Epithelial cell of proximal tubule (primary cell): Measurements from ENCODE around the gene SLC35F2. TPM values are rescaled to one million over a fixed set of nuclear protein-coding genes. Genes with fewer than 3 reads are reported as not detected.

Source experiments
- DNase-seq: peaks from one replicate; pipeline ENCODE4 v3.0.0-alpha.2; 2011; ENCODE audit warnings: low read depth
- H3K4me3 ChIP-seq: 2 replicates; pipeline ENCODE4 v1.5.1; 2011; ENCODE audit warnings: low read depth, mild to moderate bottlenecking, low read length
- total RNA-seq: library from RNA; depleted of rRNA; stranded (reverse); fragments of >200 nt; gene quantifications from 2 replicates; pipeline ENCODE4 v1.2.3, GENCODE V29; 2015
- TF ChIP-seq, protein P1 (sequence below): conservative IDR thresholded peaks from 2 replicates; pipeline ENCODE4 v1.5.1; 2012; ENCODE audit warnings: low read depth, mild to moderate bottlenecking, low read length

Gene SLC35F2
- total RNA-seq, 1 donor from 2014 or later, result 41.2 TPM

DNA sequence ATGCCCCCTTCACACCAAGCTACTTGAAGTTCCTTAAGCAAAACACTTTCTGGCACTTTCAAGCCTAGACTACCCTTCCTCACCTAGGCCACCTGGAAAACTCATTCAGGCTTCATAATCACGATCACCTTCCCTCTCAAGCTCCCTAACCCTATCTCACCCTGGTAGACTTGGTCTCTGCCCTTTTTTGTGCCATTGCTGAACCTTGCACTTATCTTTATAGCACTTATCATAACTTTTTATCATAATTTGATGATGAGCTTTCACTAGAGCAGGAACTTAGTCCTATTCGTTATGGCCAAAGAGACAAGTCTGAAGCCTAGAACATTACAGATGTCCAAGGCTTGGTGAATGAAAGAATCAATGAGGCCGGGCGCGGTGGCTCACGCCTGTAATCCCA is 5.5 kb downstream of the SLC35F2 start:
- DNase-seq, result no peak
- TF ChIP-seq, protein P1, sequence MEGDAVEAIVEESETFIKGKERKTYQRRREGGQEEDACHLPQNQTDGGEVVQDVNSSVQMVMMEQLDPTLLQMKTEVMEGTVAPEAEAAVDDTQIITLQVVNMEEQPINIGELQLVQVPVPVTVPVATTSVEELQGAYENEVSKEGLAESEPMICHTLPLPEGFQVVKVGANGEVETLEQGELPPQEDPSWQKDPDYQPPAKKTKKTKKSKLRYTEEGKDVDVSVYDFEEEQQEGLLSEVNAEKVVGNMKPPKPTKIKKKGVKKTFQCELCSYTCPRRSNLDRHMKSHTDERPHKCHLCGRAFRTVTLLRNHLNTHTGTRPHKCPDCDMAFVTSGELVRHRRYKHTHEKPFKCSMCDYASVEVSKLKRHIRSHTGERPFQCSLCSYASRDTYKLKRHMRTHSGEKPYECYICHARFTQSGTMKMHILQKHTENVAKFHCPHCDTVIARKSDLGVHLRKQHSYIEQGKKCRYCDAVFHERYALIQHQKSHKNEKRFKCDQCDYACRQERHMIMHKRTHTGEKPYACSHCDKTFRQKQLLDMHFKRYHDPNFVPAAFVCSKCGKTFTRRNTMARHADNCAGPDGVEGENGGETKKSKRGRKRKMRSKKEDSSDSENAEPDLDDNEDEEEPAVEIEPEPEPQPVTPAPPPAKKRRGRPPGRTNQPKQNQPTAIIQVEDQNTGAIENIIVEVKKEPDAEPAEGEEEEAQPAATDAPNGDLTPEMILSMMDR, result no peak
- H3K4me3 ChIP-seq, result no peak overlapping the region

DNA sequence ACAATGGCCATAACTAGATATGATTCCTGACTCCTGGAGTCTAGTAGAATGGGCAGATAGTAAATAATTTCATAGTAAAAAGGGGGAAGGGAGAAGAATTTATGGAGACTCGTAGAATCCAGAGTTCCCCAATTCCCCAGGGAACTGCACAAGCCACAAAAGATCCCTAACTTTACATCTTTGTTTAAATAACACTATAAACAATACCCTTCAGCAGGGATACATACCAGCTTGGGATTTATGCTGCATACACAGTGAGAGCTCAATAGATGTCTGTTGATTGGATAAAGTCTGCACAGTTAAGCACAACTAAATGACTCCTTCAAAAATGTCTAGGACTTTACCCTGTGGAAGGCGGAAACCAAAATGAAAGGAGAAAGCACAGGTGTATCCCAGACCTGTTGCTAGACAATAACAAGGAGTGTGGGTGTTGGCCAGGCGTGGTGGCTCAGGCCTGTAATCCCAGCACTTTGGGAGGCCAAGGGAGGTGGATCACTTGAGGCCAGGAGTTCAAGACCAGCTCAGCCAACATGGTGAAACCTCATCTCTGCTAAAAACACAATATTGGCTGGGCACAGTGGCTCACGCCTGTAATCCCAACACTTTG is 6.8 kb downstream of the SLC35F2 start:
- H3K4me3 ChIP-seq, result no peak overlapping the region
- no peak for DNase-seq
- TF ChIP-seq, protein P1, result no peak

DNA sequence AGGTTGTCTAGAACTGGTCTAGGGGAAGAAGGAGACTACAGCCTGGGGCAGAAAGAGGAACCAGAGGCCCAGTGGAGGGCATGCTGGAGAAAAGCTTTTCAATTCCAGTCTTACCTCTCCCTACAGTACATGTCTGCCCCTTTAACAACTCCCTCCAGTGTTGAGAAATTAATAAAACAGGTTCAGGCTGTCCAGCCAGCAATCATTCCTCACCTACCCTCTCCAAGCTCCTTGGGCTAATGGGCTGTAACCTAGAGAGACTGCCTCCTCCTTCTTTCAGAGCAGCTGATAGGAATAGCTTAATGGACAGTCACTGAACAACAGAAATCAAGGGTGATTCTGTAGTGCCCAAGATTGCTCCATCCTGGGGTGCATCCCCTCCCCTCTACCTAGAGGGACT is 8.8 kb downstream of the SLC35F2 start:
- DNase-seq, result no peak
- TF ChIP-seq, protein P1, result peak; percentile 21
- no peak overlapping the region for H3K4me3 ChIP-seq

DNA sequence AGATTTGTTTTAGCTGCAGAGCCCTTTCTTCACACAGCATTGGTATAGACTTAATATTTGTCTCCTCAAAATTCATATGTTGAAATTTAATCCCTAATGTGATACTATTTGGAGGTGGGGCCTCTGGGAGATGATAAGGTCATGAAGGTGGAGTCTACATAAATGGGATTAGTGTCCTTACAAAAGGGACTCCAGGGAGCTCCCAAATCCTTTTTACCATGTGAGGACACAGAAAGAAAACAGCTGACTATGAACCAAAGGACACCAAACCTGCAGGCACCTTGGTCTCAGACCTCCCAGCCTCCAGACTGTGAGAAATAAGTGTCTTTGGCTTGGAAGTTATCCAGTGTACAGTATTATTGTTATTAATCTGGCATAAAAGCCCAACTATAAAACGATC is 10.2 kb downstream of the SLC35F2 start:
- H3K4me3 ChIP-seq, result no peak overlapping the region
- DNase-seq, result no peak
- TF ChIP-seq, protein P1, result no peak

DNA sequence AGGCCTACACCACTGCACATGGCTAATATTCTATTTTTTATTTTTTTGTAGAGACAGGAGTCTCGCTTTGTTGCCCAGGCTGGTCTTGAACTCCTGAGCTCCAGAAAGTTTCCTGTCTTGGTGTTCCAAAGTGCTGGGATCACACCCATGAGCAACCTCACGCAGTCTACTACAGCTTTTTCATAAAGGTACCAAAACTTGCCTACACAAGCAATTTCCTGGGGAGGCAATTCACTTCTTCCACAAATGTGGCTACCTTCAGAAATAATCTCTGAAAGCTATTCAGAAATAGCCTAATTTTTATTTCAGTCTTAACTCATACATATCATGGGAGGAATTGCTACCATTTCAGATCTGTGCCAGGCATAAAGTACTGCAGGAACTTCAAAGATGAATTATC is 11.4 kb downstream of the SLC35F2 start:
- no peak for DNase-seq
- no peak overlapping the region for H3K4me3 ChIP-seq
- TF ChIP-seq, protein P1, result no peak

DNA sequence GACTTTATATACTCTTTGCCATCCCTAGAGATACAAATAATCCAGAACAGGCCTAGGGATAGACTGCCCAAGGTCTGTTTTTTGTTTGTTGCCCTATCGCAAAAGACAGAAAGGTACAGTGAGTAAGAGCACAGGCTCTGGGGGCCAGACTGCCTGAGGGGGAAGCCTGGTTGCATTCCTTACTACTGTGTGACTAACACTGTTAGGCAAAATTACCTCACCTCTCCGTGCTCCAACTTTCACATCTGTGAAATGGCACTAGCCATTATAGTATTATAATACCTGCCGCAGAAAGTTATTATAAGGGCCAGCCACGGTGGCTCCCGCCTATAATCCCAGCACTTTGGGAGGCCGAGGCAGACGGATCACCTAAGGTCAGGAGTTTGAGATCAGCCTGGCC is 14.5 kb downstream of the SLC35F2 start:
- no peak for DNase-seq
- no peak overlapping the region for H3K4me3 ChIP-seq
- TF ChIP-seq, protein P1, result no peak

DNA sequence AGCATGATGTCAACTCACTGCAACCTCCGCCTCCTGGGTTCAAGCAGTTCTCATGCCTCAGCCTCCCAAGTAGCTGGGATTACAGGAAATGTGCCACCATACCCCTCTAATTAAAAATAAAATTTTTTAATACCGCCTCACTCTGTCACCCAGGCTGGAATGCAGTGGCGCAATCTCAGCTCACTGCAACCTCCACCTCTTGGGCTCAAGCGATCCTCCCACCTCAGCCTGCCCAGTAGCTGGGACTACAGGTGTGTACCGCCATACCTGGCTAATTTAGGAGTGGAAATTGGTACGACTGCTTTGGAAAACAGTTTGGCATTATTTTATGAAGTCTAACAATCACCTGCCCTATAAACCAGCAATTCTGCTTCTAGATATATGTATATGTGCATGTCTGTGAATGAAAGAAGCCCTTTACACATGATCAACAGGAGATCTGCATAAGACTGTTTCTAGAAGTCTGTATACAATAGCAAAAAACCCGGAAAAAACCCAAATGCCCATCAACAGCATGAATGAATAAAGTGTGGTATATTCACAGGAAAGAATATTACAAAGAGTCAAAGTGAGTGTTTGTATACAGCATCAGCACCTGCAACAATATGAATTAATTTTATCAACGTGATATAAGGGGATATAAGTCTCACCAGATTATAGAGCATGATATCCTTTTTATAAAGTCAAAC is 16.0 kb downstream of the SLC35F2 start:
- H3K4me3 ChIP-seq, result no peak overlapping the region
- TF ChIP-seq, protein P1, result no peak
- DNase-seq, result no peak
